WTC11 (cell line): ENCODE data around the gene DDR2. TPM values are rescaled to one million over a fixed set of nuclear protein-coding genes. Genes with fewer than 3 reads are reported as not detected.

ENCODE experiments used
- ATAC-seq: fragments of 200-7000 bp; cut with Tn5 transposase; 2 replicates; pipeline ENCODE4 v1.10.0; 2021; ENCODE audit warnings: mild to moderate bottlenecking, moderate library complexity
- CTCF ChIA-PET: fragments of 300-600 bp; sonication (Branson Sonifier 250); formaldehyde crosslinking; loops from one replicate; lab custom pipeline; 2021; ENCODE audit warnings: antibody characterized with exemption; lab: Charles Lee
- POLR2A ChIA-PET: fragments of 350-600 bp; sonication (Branson Sonifier 250); formaldehyde crosslinking; loops from one replicate; lab custom pipeline; 2021; ENCODE audit warnings: antibody characterized with exemption; lab: Charles Lee
- DNase-seq: peaks from one replicate; pipeline ENCODE4 v3.0.0; 2021; ENCODE audit warnings: low spot score
- H3K27ac Mint-ChIP-seq: 2 replicates; pipeline ENCODE4 v1.8.0; 2021; ENCODE audit warnings: mixed read lengths
- H3K27me3 Mint-ChIP-seq: 2 replicates; pipeline ENCODE4 v1.8.0; 2021; ENCODE audit warnings: low read depth, mild to moderate bottlenecking, moderate library complexity, mixed read lengths
- H3K36me3 Mint-ChIP-seq: 2 replicates; pipeline ENCODE4 v1.8.0; 2021; ENCODE audit warnings: mixed read lengths
- H3K4me1 Mint-ChIP-seq: 2 replicates; pipeline ENCODE4 v1.8.0; 2022; ENCODE audit warnings: mixed read lengths
- H3K4me3 Mint-ChIP-seq: 2 replicates; pipeline ENCODE4 v1.8.0; 2021; ENCODE audit warnings: mild to moderate bottlenecking, moderate library complexity, mixed read lengths
- H3K9me3 Mint-ChIP-seq: 2 replicates; pipeline ENCODE4 v1.8.0; 2021; ENCODE audit warnings: mixed read lengths
- ATF1 ChIP-seq: sonication (generic); formaldehyde crosslinking; IDR thresholded peaks from 2 replicates; pipeline ENCODE4 v1.8.1; 2023; ENCODE audit warnings: mild to moderate bottlenecking, moderate library complexity, missing genetic modification reagents
- ELF4 ChIP-seq: sonication (generic); formaldehyde crosslinking; IDR thresholded peaks from 2 replicates; pipeline ENCODE4 v1.8.1; 2022; ENCODE audit warnings: low read depth, mild to moderate bottlenecking, moderate library complexity, missing genetic modification reagents
- FOXP1 ChIP-seq: sonication (generic); formaldehyde crosslinking; IDR thresholded peaks from 2 replicates; pipeline ENCODE4 v1.8.0; 2022; ENCODE audit warnings: missing genetic modification reagents, mild to moderate bottlenecking, moderate library complexity, borderline replicate concordance
- JAZF1 ChIP-seq: fragments of 250-450 bp; sonication (Bioruptor Pico); IDR thresholded peaks from 2 replicates; pipeline ENCODE4 v1.9.0; 2021; ENCODE audit warnings: moderate library complexity, mild to moderate bottlenecking, inconsistent platforms
- NFE2L1 ChIP-seq: sonication (generic); formaldehyde crosslinking; IDR thresholded peaks from 2 replicates; pipeline ENCODE4 v1.8.1; 2023; ENCODE audit warnings: missing genetic modification reagents
- NR2C2 ChIP-seq: sonication (generic); formaldehyde crosslinking; IDR thresholded peaks from 2 replicates; pipeline ENCODE4 v1.8.0; 2022; ENCODE audit warnings: mild to moderate bottlenecking, missing genetic modification reagents
- RORB ChIP-seq: fragments of 250-450 bp; sonication (Bioruptor Pico); IDR thresholded peaks from 2 replicates; pipeline ENCODE4 v1.9.0; 2021; ENCODE audit warnings: mild to moderate bottlenecking
- SMAD4 ChIP-seq: sonication (generic); formaldehyde crosslinking; IDR thresholded peaks from 2 replicates; pipeline ENCODE4 v1.8.0; 2022; ENCODE audit warnings: mild to moderate bottlenecking, missing genetic modification reagents
- TEAD1 ChIP-seq: sonication (generic); formaldehyde crosslinking; IDR thresholded peaks from 2 replicates; pipeline ENCODE4 v1.8.0; 2022; ENCODE audit warnings: mild to moderate bottlenecking, missing genetic modification reagents
- ZNF121 ChIP-seq: sonication (generic); formaldehyde crosslinking; IDR thresholded peaks from 2 replicates; pipeline ENCODE4 v1.8.0; 2023; ENCODE audit warnings: missing genetic modification reagents
- ZNF416 ChIP-seq: fragments of 250-450 bp; sonication (Bioruptor Pico); IDR thresholded peaks from 2 replicates; pipeline ENCODE4 v1.9.0; 2021; ENCODE audit warnings: mild to moderate bottlenecking, inconsistent platforms
- total RNA-seq: library from RNA; stranded (reverse); gene quantifications from 3 replicates; pipeline ENCODE4 v1.2.3, GENCODE V29; 2021
- TF ChIP-seq, protein P1 (sequence below): sonication (generic); formaldehyde crosslinking; IDR thresholded peaks from 2 replicates; pipeline ENCODE4 v1.8.0; 2023; ENCODE audit warnings: missing genetic modification reagents
- TF ChIP-seq, protein P2 (sequence below): sonication (generic); formaldehyde crosslinking; IDR thresholded peaks from 2 replicates; pipeline ENCODE4 v1.8.1; 2023; ENCODE audit warnings: mild to moderate bottlenecking, missing genetic modification reagents, moderate library complexity
- TF ChIP-seq, protein P3 (sequence below): sonication (generic); formaldehyde crosslinking; IDR thresholded peaks from 2 replicates; pipeline ENCODE4 v1.8.0; 2022; ENCODE audit warnings: mild to moderate bottlenecking, missing genetic modification reagents
- TF ChIP-seq, protein P4 (sequence below): sonication (generic); formaldehyde crosslinking; IDR thresholded peaks from 2 replicates; pipeline ENCODE4 v1.8.1; 2023; ENCODE audit warnings: mild to moderate bottlenecking, missing genetic modification reagents
- TF ChIP-seq, protein P5 (sequence below): fragments of 250-450 bp; sonication (Bioruptor Pico); IDR thresholded peaks from 2 replicates; pipeline ENCODE4 v1.9.0; 2021; ENCODE audit warnings: moderate library complexity, mild to moderate bottlenecking, inconsistent platforms, borderline replicate concordance
- TF ChIP-seq, protein P6 (sequence below): fragments of 200-600 bp; IDR thresholded peaks from 2 replicates; pipeline ENCODE4 v1.8.0; 2022; ENCODE audit warnings: antibody characterized with exemption
- TF ChIP-seq, protein P7 (sequence below): sonication (generic); formaldehyde crosslinking; IDR thresholded peaks from 2 replicates; pipeline ENCODE4 v1.8.1; 2022; ENCODE audit warnings: mild to moderate bottlenecking, missing genetic modification reagents, moderate library complexity, borderline replicate concordance
- TF ChIP-seq, protein P8 (sequence below): fragments of 250-450 bp; sonication (Bioruptor Pico); IDR thresholded peaks from 2 replicates; pipeline ENCODE4 v1.9.0; 2021; ENCODE audit warnings: mild to moderate bottlenecking
- TF ChIP-seq, protein P9 (sequence below): sonication (generic); formaldehyde crosslinking; IDR thresholded peaks from 2 replicates; pipeline ENCODE4 v1.8.1; 2023; ENCODE audit warnings: mild to moderate bottlenecking, missing genetic modification reagents, moderate library complexity
- TF ChIP-seq, protein P10 (sequence below): fragments of 250-450 bp; sonication (Bioruptor Pico); IDR thresholded peaks from 2 replicates; pipeline ENCODE4 v1.9.0; 2021; ENCODE audit warnings: mild to moderate bottlenecking, borderline replicate concordance

Gene DDR2
- total RNA-seq, 1 experiment from 2014 or later = 0.85 TPM

DNA sequence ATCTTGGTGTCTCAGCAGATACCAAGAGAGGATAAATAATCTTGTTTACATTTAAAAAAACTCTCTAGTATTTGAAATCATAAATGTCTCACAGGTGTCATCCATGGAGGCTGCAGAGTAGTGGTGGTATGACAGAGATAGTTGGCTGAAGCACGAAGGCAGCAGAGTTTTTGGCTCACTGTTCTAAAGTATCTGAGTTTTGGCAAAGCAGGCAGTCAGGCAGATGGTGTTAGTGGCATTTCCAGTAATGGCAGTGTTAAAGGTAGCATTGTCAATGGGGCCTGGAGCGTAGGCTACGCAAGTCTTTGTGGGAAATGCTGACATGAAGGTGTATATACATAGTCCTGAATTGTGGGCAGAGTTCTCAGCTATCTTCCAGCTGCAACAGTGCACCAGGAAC lies 89.8 kb downstream of the DDR2 start:
- CTCF ChIA-PET = no interaction called here
- Mint-ChIP-seq H3K9me3 (no peaks in the 10 kb centered on the region), H3K4me3 (no peak overlapping the region), H3K4me1 (0 out of 2 replicates have a peak, but pooled peaks cover 4% of the 10 kb centered on the region), H3K27me3 (no peaks in the 10 kb centered on the region), H3K36me3 (no peaks in the 10 kb centered on the region), H3K27ac (no peak overlapping the region)
- ATAC-seq = no peak
- DNase-seq = no peak
- POLR2A ChIA-PET = no interaction called here
- no peak for TF ChIP-seq TEAD1 (CRISPR knock-in tag)
- TF ChIP-seq, protein P1, sequence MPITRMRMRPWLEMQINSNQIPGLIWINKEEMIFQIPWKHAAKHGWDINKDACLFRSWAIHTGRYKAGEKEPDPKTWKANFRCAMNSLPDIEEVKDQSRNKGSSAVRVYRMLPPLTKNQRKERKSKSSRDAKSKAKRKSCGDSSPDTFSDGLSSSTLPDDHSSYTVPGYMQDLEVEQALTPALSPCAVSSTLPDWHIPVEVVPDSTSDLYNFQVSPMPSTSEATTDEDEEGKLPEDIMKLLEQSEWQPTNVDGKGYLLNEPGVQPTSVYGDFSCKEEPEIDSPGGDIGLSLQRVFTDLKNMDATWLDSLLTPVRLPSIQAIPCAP (CRISPR knock-in tag) = no peak
- no peak for TF ChIP-seq NFE2L1
- TF ChIP-seq, protein P2, sequence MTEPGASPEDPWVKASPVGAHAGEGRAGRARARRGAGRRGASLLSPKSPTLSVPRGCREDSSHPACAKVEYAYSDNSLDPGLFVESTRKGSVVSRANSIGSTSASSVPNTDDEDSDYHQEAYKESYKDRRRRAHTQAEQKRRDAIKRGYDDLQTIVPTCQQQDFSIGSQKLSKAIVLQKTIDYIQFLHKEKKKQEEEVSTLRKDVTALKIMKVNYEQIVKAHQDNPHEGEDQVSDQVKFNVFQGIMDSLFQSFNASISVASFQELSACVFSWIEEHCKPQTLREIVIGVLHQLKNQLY = no peak
- no peak for TF ChIP-seq FOXP1 (CRISPR knock-in tag)
- TF ChIP-seq, protein P3, sequence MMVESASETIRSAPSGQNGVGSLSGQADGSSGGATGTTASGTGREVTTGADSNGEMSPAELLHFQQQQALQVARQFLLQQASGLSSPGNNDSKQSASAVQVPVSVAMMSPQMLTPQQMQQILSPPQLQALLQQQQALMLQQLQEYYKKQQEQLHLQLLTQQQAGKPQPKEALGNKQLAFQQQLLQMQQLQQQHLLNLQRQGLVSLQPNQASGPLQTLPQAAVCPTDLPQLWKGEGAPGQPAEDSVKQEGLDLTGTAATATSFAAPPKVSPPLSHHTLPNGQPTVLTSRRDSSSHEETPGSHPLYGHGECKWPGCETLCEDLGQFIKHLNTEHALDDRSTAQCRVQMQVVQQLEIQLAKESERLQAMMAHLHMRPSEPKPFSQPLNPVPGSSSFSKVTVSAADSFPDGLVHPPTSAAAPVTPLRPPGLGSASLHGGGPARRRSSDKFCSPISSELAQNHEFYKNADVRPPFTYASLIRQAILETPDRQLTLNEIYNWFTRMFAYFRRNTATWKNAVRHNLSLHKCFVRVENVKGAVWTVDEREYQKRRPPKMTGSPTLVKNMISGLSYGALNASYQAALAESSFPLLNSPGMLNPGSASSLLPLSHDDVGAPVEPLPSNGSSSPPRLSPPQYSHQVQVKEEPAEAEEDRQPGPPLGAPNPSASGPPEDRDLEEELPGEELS (CRISPR knock-in tag) = no peak
- TF ChIP-seq, protein P4, sequence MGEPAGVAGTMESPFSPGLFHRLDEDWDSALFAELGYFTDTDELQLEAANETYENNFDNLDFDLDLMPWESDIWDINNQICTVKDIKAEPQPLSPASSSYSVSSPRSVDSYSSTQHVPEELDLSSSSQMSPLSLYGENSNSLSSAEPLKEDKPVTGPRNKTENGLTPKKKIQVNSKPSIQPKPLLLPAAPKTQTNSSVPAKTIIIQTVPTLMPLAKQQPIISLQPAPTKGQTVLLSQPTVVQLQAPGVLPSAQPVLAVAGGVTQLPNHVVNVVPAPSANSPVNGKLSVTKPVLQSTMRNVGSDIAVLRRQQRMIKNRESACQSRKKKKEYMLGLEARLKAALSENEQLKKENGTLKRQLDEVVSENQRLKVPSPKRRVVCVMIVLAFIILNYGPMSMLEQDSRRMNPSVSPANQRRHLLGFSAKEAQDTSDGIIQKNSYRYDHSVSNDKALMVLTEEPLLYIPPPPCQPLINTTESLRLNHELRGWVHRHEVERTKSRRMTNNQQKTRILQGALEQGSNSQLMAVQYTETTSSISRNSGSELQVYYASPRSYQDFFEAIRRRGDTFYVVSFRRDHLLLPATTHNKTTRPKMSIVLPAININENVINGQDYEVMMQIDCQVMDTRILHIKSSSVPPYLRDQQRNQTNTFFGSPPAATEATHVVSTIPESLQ (CRISPR knock-in tag) = no peak
- TF ChIP-seq RORB (CRISPR knock-in tag) = no peak
- no peak for TF ChIP-seq JAZF1 (CRISPR knock-in tag)
- no peak for TF ChIP-seq ZNF416 (CRISPR knock-in tag)
- TF ChIP-seq NR2C2 = no peak
- TF ChIP-seq, protein P5, sequence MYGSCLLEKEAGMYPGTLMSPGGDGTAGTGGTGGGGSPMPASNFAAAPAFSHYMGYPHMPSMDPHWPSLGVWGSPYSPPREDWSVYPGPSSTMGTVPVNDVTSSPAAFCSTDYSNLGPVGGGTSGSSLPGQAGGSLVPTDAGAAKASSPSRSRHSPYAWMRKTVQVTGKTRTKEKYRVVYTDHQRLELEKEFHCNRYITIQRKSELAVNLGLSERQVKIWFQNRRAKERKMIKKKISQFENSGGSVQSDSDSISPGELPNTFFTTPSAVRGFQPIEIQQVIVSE (CRISPR knock-in tag) = no peak

DNA sequence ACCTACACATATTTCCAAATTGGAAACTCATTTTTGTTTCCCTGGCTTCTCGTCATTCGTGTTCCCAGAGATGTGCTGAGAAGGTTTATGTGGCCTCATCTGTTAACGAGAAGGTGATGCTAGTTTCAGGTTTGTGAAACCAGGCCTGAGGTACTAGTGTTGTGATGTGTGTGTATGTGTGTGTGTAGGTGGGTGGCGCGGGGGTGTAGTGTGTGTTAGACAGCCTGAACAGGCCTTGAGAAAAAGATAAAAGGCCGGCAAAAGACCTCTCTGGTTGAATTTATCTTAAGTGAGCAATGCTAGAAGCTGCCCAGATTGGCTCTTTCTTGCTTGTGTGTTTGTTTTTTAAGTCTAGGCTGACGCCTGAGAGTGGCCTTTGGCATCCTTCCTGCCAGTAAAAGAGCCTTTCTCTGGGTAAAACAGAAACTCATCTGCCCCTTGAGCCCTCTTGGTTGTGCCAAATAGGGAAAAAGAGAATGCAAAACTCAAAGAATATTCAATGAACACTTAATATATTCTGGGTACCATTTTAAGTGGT lies 92.4 kb downstream of the DDR2 start:
- no peak overlapping the region for H3K27ac Mint-ChIP-seq
- TF ChIP-seq, protein P6, sequence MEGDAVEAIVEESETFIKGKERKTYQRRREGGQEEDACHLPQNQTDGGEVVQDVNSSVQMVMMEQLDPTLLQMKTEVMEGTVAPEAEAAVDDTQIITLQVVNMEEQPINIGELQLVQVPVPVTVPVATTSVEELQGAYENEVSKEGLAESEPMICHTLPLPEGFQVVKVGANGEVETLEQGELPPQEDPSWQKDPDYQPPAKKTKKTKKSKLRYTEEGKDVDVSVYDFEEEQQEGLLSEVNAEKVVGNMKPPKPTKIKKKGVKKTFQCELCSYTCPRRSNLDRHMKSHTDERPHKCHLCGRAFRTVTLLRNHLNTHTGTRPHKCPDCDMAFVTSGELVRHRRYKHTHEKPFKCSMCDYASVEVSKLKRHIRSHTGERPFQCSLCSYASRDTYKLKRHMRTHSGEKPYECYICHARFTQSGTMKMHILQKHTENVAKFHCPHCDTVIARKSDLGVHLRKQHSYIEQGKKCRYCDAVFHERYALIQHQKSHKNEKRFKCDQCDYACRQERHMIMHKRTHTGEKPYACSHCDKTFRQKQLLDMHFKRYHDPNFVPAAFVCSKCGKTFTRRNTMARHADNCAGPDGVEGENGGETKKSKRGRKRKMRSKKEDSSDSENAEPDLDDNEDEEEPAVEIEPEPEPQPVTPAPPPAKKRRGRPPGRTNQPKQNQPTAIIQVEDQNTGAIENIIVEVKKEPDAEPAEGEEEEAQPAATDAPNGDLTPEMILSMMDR = no peak
- TF ChIP-seq ELF4 (CRISPR knock-in tag) = no peak
- no peak for TF ChIP-seq ATF1 (CRISPR knock-in tag)
- TF ChIP-seq, protein P7, sequence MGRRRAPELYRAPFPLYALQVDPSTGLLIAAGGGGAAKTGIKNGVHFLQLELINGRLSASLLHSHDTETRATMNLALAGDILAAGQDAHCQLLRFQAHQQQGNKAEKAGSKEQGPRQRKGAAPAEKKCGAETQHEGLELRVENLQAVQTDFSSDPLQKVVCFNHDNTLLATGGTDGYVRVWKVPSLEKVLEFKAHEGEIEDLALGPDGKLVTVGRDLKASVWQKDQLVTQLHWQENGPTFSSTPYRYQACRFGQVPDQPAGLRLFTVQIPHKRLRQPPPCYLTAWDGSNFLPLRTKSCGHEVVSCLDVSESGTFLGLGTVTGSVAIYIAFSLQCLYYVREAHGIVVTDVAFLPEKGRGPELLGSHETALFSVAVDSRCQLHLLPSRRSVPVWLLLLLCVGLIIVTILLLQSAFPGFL = no peak
- TF ChIP-seq ZNF121 (CRISPR knock-in tag) = no peak
- TF ChIP-seq, protein P8, sequence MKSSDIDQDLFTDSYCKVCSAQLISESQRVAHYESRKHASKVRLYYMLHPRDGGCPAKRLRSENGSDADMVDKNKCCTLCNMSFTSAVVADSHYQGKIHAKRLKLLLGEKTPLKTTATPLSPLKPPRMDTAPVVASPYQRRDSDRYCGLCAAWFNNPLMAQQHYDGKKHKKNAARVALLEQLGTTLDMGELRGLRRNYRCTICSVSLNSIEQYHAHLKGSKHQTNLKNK (CRISPR knock-in tag) = no peak
- TF ChIP-seq, protein P9, sequence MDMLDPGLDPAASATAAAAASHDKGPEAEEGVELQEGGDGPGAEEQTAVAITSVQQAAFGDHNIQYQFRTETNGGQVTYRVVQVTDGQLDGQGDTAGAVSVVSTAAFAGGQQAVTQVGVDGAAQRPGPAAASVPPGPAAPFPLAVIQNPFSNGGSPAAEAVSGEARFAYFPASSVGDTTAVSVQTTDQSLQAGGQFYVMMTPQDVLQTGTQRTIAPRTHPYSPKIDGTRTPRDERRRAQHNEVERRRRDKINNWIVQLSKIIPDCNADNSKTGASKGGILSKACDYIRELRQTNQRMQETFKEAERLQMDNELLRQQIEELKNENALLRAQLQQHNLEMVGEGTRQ (CRISPR knock-in tag) = no peak
- TF ChIP-seq, protein P10, sequence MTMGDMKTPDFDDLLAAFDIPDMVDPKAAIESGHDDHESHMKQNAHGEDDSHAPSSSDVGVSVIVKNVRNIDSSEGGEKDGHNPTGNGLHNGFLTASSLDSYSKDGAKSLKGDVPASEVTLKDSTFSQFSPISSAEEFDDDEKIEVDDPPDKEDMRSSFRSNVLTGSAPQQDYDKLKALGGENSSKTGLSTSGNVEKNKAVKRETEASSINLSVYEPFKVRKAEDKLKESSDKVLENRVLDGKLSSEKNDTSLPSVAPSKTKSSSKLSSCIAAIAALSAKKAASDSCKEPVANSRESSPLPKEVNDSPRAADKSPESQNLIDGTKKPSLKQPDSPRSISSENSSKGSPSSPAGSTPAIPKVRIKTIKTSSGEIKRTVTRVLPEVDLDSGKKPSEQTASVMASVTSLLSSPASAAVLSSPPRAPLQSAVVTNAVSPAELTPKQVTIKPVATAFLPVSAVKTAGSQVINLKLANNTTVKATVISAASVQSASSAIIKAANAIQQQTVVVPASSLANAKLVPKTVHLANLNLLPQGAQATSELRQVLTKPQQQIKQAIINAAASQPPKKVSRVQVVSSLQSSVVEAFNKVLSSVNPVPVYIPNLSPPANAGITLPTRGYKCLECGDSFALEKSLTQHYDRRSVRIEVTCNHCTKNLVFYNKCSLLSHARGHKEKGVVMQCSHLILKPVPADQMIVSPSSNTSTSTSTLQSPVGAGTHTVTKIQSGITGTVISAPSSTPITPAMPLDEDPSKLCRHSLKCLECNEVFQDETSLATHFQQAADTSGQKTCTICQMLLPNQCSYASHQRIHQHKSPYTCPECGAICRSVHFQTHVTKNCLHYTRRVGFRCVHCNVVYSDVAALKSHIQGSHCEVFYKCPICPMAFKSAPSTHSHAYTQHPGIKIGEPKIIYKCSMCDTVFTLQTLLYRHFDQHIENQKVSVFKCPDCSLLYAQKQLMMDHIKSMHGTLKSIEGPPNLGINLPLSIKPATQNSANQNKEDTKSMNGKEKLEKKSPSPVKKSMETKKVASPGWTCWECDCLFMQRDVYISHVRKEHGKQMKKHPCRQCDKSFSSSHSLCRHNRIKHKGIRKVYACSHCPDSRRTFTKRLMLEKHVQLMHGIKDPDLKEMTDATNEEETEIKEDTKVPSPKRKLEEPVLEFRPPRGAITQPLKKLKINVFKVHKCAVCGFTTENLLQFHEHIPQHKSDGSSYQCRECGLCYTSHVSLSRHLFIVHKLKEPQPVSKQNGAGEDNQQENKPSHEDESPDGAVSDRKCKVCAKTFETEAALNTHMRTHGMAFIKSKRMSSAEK (CRISPR knock-in tag) = no peak
- TF ChIP-seq SMAD4 (CRISPR knock-in tag) = no peak

More for the DNA sequence above, 92.4 kb downstream of the DDR2 start:
- Mint-ChIP-seq H3K4me3 (no peak overlapping the region), H3K9me3 (no peaks in the 10 kb centered on the region), H3K4me1 (0 out of 2 replicates have a peak, but pooled peaks cover 4% of the 10 kb centered on the region), H3K36me3 (no peaks in the 10 kb centered on the region), H3K27me3 (no peaks in the 10 kb centered on the region)
- ChIA-PET POLR2A (no interaction called here), CTCF (no interaction called here)
- ATAC-seq = no peak
- no peak for DNase-seq
